Measurements from ENCODE around the gene MPST.

- TF ChIP-seq POLR2AphosphoS5 (IDR thresholded peaks at IDR 0.05; ENCODE audit: borderline replicate concordance, low read depth, low read length) = no peak
- TF ChIP-seq EZH2 (IDR thresholded peaks at IDR 0.05) = no peak
- TF ChIP-seq FOXP2 (optimal IDR thresholded peaks at IDR 0.05; ENCODE audit: control extremely low read depth, extremely low read length, insufficient read depth) = no peak
Measured at GRCh38 chr22:37062376-37062675, 42.8 kb downstream of the MPST start.

All from SK-N-MC (cell line).